HEK293 (cell line): ENCODE measurements around the gene ANTXRL.

Experiments
- KLF16 ChIP-seq: fragments of 450-650 bp; formaldehyde crosslinking; IDR thresholded peaks from 2 replicates; pipeline ENCODE4 v1.5.1; 2017; ENCODE audit warnings: missing biosample characterization, missing genetic modification characterization
- ZNF184 ChIP-seq: fragments of 450-650 bp; IDR thresholded peaks from 2 replicates; pipeline ENCODE4 v1.5.1; 2018; ENCODE audit warnings: missing biosample characterization, mild to moderate bottlenecking, missing genetic modification characterization
- ZNF433 ChIP-seq: fragments of 450-650 bp; formaldehyde crosslinking; IDR thresholded peaks from 2 replicates; pipeline ENCODE4 v1.5.1; 2016; ENCODE audit warnings: missing biosample characterization, missing genetic modification characterization, low read depth
- ZNF521 ChIP-seq: fragments of 450-650 bp; formaldehyde crosslinking; IDR thresholded peaks from 2 replicates; pipeline ENCODE4 v1.5.1; 2017; ENCODE audit warnings: missing biosample characterization, mild to moderate bottlenecking, missing genetic modification characterization
- ZNF529 ChIP-seq: fragments of 450-650 bp; formaldehyde crosslinking; IDR thresholded peaks from 2 replicates; pipeline ENCODE4 v1.5.1; 2017; ENCODE audit warnings: missing genetic modification characterization, missing biosample characterization; ENCODE audit not compliant: insufficient replicate concordance
- TF ChIP-seq, protein P1 (sequence below): fragments of 450-650 bp; formaldehyde crosslinking; IDR thresholded peaks from 2 replicates; pipeline ENCODE4 v1.5.1; 2016; ENCODE audit warnings: missing biosample characterization, missing genetic modification characterization
- TF ChIP-seq, protein P2 (sequence below): IDR thresholded peaks from 2 replicates; pipeline ENCODE4 v1.6.1; 2011; ENCODE audit warnings: mild to moderate bottlenecking, low read depth, low read length, borderline replicate concordance
- TF ChIP-seq, protein P3 (sequence below): fragments of 450-650 bp; formaldehyde crosslinking; IDR thresholded peaks from 2 replicates; pipeline ENCODE4 v1.5.1; 2016; ENCODE audit warnings: missing biosample characterization, missing genetic modification characterization

DNA sequence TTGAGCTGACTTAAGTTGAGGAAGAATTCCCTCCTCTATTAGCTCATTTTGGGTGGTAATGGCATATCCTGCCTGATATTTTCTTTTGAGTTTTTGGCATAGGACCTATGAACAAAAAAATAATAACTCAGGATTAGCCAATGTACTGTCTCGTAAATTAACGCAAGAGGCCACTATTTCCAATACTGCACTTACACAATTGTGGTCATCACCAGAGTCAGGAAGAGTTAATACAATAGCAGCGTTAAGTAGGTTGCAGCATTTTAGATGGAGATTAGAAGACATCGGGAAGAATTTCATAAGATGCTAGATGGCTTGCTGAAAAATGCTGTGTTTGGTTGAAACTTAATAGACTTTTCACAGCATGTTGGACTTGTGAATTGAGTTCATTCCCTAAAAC is 36.4 kb downstream of the ANTXRL start:
- TF ChIP-seq, protein P1, sequence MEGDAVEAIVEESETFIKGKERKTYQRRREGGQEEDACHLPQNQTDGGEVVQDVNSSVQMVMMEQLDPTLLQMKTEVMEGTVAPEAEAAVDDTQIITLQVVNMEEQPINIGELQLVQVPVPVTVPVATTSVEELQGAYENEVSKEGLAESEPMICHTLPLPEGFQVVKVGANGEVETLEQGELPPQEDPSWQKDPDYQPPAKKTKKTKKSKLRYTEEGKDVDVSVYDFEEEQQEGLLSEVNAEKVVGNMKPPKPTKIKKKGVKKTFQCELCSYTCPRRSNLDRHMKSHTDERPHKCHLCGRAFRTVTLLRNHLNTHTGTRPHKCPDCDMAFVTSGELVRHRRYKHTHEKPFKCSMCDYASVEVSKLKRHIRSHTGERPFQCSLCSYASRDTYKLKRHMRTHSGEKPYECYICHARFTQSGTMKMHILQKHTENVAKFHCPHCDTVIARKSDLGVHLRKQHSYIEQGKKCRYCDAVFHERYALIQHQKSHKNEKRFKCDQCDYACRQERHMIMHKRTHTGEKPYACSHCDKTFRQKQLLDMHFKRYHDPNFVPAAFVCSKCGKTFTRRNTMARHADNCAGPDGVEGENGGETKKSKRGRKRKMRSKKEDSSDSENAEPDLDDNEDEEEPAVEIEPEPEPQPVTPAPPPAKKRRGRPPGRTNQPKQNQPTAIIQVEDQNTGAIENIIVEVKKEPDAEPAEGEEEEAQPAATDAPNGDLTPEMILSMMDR (tag by site-specific recombination) = no peak
- TF ChIP-seq ZNF184 (tag by site-specific recombination) = no peak
- no peak for TF ChIP-seq ZNF433
- no peak for TF ChIP-seq ZNF529 (tag by site-specific recombination)
- TF ChIP-seq, protein P2, sequence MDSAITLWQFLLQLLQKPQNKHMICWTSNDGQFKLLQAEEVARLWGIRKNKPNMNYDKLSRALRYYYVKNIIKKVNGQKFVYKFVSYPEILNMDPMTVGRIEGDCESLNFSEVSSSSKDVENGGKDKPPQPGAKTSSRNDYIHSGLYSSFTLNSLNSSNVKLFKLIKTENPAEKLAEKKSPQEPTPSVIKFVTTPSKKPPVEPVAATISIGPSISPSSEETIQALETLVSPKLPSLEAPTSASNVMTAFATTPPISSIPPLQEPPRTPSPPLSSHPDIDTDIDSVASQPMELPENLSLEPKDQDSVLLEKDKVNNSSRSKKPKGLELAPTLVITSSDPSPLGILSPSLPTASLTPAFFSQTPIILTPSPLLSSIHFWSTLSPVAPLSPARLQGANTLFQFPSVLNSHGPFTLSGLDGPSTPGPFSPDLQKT = no peak
- TF ChIP-seq KLF16 (tag by site-specific recombination) = no peak
- TF ChIP-seq ZNF521 (tag by site-specific recombination) = no peak
- TF ChIP-seq, protein P3, sequence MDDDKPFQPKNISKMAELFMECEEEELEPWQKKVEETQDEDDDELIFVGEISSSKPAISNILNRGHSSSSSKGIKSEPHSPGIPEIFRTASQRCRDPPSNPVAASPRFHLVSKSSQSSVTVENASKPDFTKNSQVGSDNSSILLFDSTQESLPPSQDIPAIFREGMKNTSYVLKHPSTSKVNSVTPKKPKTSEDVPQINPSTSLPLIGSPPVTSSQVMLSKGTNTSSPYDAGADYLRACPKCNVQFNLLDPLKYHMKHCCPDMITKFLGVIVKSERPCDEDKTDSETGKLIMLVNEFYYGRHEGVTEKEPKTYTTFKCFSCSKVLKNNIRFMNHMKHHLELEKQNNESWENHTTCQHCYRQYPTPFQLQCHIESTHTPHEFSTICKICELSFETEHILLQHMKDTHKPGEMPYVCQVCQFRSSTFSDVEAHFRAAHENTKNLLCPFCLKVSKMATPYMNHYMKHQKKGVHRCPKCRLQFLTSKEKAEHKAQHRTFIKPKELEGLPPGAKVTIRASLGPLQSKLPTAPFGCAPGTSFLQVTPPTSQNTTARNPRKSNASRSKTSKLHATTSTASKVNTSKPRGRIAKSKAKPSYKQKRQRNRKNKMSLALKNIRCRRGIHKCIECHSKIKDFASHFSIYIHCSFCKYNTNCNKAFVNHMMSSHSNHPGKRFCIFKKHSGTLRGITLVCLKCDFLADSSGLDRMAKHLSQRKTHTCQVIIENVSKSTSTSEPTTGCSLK (tag by site-specific recombination) = no peak
